ENCODE measurements around the gene RNF223.

Gene RNF223

DNA sequence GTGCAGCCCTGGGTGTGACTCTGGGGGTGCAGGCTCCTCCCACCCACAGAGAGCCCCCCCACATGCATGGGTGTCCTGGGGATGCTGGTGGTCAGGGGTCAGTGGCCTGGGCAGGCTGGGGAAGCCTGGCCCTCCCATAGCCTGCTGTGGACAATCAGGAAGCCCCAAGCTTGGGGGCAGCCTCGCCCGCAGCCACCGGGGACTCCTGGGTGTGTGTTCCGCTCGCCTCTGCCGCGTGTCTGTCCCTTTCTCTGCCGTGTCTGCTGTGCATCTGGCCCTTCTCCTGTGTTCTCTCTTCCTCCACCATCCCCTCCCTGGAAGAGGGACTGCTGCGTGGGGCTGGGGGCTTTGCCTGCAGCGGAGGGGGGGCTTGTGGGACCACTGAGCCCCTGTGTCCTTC lies 31.3 kb downstream of the RNF223 start:
- Histone ChIP-seq H3K79me2 (ENCODE audit: control insufficient read depth, insufficient read depth, low read length, unreplicated experiment) (no peaks in the 10 kb centered on the region), H3K27me3 (ENCODE audit: insufficient read depth, low read length) (no peaks in the 10 kb centered on the region), H3K27ac (ENCODE audit: low read depth, low read length) (no peak overlapping the region), H3K36me3 (ENCODE audit: insufficient read depth, low read length) (peaks cover 26% of the 10 kb centered on the region; the same call in 1 of the 2 replicates), H3K4me3 (ENCODE audit: low read depth, low read length) (no peak overlapping the region), H2AFZ (ENCODE audit: low read length, unreplicated experiment) (no peak overlapping the region), H3K4me1 (ENCODE audit: control insufficient read depth, insufficient read depth, low read length, unreplicated experiment) (peaks cover 12% of the 10 kb centered on the region)

DNA sequence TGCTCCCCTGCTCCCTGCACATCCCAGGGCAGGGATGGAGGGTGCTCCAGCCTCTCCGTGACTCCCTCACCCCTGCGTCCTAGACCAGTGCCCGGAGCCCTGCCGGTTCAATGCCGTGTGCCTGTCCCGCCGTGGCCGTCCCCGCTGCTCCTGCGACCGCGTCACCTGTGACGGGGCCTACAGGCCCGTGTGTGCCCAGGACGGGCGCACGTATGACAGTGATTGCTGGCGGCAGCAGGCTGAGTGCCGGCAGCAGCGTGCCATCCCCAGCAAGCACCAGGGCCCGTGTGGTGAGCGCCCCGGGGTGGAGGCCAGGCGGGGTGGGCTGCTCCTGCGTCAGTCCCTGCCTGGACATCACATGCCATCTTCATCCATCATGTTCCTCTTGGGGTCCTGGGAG lies 32.2 kb downstream of the RNF223 start:
- H3K27ac ChIP-seq (ENCODE audit: low read depth, low read length), result no peak overlapping the region
- H3K4me1 ChIP-seq (ENCODE audit: control insufficient read depth, insufficient read depth, low read length, unreplicated experiment), result peaks cover 12% of the 10 kb centered on the region
- H3K27me3 ChIP-seq (ENCODE audit: insufficient read depth, low read length), result no peaks in the 10 kb centered on the region
- H3K36me3 ChIP-seq (ENCODE audit: insufficient read depth, low read length), result peaks cover 20% of the 10 kb centered on the region; the same call in 1 of the 2 replicates
- no peak overlapping the region for H3K4me3 ChIP-seq (ENCODE audit: low read depth, low read length)
- no peak overlapping the region for H2AFZ ChIP-seq (ENCODE audit: low read length, unreplicated experiment)
- H3K79me2 ChIP-seq (ENCODE audit: control insufficient read depth, insufficient read depth, low read length, unreplicated experiment), result no peaks in the 10 kb centered on the region

DNA sequence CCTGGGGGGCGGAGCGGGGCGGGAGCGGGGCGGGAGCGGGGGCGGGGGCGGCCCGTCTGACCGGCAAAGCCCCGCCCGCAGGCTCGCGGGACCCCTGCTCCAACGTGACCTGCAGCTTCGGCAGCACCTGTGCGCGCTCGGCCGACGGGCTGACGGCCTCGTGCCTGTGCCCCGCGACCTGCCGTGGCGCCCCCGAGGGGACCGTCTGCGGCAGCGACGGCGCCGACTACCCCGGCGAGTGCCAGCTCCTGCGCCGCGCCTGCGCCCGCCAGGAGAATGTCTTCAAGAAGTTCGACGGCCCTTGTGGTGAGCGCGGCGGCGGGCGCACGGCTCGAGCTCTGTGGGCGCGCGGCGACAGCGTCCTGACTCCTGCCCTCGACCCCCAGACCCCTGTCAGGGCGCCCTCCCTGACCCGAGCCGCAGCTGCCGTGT lies 33.0 kb downstream of the RNF223 start:
- peaks cover 20% of the 10 kb centered on the region; the same call in 1 of the 2 replicates for H3K36me3 ChIP-seq (ENCODE audit: insufficient read depth, low read length)
- H2AFZ ChIP-seq (ENCODE audit: low read length, unreplicated experiment), result no peak overlapping the region
- no peak overlapping the region for H3K27ac ChIP-seq (ENCODE audit: low read depth, low read length)
- H3K27me3 ChIP-seq (ENCODE audit: insufficient read depth, low read length), result no peaks in the 10 kb centered on the region
- H3K4me1 ChIP-seq (ENCODE audit: control insufficient read depth, insufficient read depth, low read length, unreplicated experiment), result peaks cover 12% of the 10 kb centered on the region
- no peak overlapping the region for H3K4me3 ChIP-seq (ENCODE audit: low read depth, low read length)
- no peaks in the 10 kb centered on the region for H3K79me2 ChIP-seq (ENCODE audit: control insufficient read depth, insufficient read depth, low read length, unreplicated experiment)

DNA sequence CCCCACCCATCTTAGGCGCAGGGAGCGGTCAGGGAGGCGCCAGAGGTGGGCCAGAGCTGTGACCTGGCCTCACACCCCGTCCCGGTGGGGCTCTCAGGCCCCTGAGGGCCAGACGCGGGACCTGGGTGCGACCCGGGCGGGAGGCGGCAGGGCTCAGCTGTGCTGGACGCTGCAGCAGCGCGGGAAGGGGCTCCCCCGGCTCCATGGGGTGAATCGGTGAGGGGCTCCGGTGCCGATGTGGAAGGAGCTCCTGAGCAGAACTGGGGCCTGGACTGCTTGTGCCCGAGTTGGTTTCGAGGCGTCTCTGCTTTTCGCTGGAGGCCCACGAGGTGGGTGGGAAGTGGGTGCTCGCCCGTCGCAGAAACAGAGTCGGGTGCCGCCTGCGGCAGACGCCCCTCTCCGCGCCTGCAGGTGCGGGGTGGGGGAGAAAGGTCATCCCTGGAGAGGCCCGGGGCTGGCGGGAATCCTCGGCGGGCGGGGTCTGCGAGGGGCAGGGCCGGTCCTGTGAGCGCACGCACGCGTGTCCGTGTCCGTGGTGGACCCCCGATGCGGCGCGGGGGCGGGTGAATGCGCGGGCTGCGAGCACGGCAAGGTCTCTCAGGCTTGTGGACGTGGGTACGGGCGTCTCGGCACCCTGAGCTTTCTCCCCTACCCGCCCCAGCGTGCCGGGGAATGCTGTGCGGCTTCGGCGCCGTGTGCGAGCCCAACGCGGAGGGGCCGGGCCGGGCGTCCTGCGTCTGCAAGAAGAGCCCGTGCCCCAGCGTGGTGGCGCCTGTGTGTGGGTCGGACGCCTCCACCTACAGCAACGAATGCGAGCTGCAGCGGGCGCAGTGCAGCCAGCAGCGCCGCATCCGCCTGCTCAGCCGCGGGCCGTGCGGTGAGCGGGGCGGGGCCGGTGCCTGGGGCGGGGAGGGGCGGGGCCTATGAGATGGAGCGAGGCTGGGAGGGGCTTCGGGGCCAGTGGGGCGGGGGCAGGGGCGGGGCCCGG lies 33.8 kb downstream of the RNF223 start:
- peaks cover 18% of the 10 kb centered on the region; the same call in 1 of the 2 replicates for H3K36me3 ChIP-seq (ENCODE audit: insufficient read depth, low read length)
- no peaks in the 10 kb centered on the region for H3K79me2 ChIP-seq (ENCODE audit: control insufficient read depth, insufficient read depth, low read length, unreplicated experiment)
- H2AFZ ChIP-seq (ENCODE audit: low read length, unreplicated experiment), result no peak overlapping the region

DNA sequence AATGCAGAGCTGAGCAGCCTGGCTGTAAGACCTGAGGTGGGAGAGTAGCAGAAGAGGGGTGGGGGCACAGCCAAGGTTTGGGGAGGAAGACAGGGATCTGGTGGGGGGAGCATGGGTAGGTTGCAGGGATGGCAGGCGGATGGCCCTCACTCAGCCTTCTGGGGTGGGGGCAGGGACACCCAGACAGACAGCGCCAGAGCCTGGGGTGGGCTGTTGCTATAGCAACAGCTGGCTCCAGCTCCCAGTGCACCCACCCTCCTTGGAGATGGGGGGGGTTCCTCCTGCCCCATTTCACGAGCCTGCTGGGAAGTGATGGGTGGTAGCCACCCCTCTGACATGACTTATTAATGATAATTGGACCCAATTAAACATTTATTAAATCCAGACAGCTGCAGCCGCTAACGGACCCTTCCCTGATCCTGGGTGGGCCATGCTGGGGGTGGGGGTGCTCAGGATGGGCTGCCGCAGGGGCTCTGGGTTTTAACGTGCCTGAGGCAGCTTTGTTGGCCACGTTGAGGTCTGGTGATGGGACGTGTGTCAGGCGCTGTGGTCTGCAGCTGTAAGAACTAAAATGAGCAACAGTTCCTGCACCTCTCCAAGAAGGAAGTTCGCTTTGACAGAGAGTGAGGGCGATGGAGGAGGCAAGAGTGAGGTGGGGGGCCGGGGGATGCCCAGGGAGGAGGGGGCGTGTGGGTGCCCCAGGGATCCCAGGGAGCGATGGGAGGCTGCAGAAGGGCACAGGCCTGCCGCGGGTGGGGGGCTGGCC lies 34.8 kb downstream of the RNF223 start:
- no peaks in the 10 kb centered on the region for H3K27me3 ChIP-seq (ENCODE audit: insufficient read depth, low read length)
- H3K4me1 ChIP-seq (ENCODE audit: control insufficient read depth, insufficient read depth, low read length, unreplicated experiment), result peaks cover 12% of the 10 kb centered on the region
- peaks cover 14% of the 10 kb centered on the region; the same call in 1 of the 2 replicates for H3K36me3 ChIP-seq (ENCODE audit: insufficient read depth, low read length)
- no peak overlapping the region for H3K27ac ChIP-seq (ENCODE audit: low read depth, low read length)
- H3K4me3 ChIP-seq (ENCODE audit: low read depth, low read length), result no peak overlapping the region
- H2AFZ ChIP-seq (ENCODE audit: low read length, unreplicated experiment), result no peak overlapping the region
- H3K79me2 ChIP-seq (ENCODE audit: control insufficient read depth, insufficient read depth, low read length, unreplicated experiment), result no peaks in the 10 kb centered on the region

More for the DNA sequence above, 33.8 kb downstream of the RNF223 start:
- H3K27me3 ChIP-seq (ENCODE audit: insufficient read depth, low read length), result no peaks in the 10 kb centered on the region
- H3K4me1 ChIP-seq (ENCODE audit: control insufficient read depth, insufficient read depth, low read length, unreplicated experiment), result peaks cover 12% of the 10 kb centered on the region
- H3K27ac ChIP-seq (ENCODE audit: low read depth, low read length), result no peak overlapping the region
- H3K4me3 ChIP-seq (ENCODE audit: low read depth, low read length), result peak overlapping the region; percentile 67

DNA sequence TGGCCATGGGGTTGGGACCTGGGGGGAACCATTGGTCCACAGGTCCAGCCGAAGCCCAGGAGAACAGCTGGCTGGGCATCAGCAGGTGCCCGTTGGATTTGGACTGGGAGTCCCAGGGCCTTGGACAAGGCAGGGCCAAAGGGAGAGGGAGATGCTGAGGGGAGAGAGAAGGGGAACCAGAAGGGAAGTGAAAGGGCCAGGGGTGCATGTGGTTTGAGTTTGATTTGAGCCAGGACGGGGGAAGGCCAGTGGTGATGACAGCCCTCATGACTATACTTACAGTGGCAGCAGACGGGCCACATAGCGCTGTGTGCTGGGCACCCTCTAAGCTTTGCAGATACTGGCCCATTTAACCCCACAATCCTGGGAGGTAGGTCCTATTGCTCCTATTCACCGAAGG lies 35.4 kb downstream of the RNF223 start:
- Histone ChIP-seq H3K79me2 (ENCODE audit: control insufficient read depth, insufficient read depth, low read length, unreplicated experiment) (no peaks in the 10 kb centered on the region), H3K4me1 (ENCODE audit: control insufficient read depth, insufficient read depth, low read length, unreplicated experiment) (peaks cover 12% of the 10 kb centered on the region), H3K27me3 (ENCODE audit: insufficient read depth, low read length) (no peaks in the 10 kb centered on the region), H3K4me3 (ENCODE audit: low read depth, low read length) (no peak overlapping the region), H2AFZ (ENCODE audit: low read length, unreplicated experiment) (no peak overlapping the region), H3K36me3 (ENCODE audit: insufficient read depth, low read length) (peaks cover 8% of the 10 kb centered on the region; the same call in 1 of the 2 replicates), H3K27ac (ENCODE audit: low read depth, low read length) (no peak overlapping the region)

DNA sequence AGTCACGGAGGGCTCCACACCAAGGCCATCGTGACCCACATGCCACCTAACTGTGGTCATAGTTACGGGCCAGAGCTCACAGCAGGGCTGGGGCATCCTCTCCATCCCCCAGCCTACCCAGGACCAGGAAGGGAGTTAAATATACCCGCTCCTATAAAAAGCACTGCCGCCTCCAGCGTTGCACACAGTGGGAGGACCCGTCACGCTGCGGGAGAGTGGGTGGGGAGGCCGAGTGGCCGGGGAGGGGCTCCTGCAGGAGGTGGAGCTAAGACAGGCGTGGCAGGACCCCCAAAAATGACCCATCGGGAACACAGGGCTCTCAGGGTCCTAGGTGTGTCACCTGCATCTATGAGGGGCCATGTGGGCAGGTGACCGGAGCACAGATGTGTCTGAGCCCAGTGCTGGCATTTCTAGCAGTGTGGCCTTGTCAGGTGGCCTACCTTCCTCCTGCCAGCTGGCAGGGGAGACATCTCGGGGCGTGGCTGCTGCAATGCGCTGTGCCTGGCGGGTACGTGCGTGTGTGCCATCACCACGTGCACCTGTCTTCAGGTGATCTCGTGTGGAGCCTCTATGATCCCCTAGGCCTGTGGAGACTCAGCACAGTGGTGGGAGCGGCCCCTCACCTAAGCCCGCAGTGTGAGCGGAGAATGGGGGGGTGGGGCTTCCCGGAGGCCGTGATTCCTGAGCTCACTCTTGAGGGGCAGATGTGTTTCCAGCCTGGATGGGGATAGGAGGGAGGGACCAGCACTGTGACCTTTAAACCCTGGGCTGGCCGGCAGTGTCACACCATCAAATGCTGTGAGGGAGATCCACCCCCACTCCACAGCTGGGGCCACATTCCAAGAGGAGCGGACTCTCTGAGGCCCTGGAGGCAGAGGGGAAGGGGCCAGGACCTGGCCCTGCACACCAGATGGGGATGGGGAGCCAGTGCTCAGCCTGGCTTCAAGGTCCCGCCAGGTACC lies 36.5 kb downstream of the RNF223 start:
- H3K27me3 ChIP-seq (ENCODE audit: insufficient read depth, low read length), result no peaks in the 10 kb centered on the region
- H3K4me3 ChIP-seq (ENCODE audit: low read depth, low read length), result no peak overlapping the region
- no peaks in the 10 kb centered on the region for H3K79me2 ChIP-seq (ENCODE audit: control insufficient read depth, insufficient read depth, low read length, unreplicated experiment)
- no peak overlapping the region for H3K27ac ChIP-seq (ENCODE audit: low read depth, low read length)
- H3K36me3 ChIP-seq (ENCODE audit: insufficient read depth, low read length), result peaks cover 5% of the 10 kb centered on the region; the same call in 1 of the 2 replicates
- peaks cover 13% of the 10 kb centered on the region for H3K4me1 ChIP-seq (ENCODE audit: control insufficient read depth, insufficient read depth, low read length, unreplicated experiment)
- H2AFZ ChIP-seq (ENCODE audit: low read length, unreplicated experiment), result no peak overlapping the region

DNA sequence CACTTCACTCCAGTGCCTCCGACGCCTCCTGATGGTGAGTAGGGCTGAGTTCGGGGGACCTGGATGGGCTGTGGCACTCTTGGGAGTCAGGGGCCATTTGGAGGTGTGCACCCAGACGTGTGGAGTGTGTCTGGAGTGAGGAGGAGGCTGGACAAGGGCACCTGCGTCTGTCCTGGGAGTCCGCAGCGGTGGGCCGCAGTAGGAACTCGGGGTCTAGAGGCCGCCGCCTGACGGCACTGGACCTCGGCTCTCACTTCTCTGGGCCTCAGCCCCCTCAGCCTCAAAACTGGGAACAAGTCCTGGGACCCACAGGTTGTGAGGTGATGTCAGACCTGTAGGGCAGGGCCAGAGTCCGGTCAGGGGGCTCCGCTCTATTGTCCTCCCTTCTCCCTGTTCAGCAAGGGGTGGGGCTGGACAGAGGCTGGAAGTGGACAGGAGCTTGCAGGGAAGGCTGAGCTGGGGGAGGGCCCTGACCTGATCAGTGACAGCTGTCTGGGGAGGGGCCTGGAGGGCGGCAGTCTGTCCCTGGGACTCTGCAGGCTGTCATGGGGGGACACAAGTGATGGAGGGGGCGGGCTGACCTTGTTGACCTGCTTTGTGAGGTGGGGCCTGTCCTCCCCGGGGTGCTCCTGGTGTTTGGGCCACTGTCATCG lies 38.7 kb downstream of the RNF223 start:
- no peak overlapping the region for H3K27ac ChIP-seq (ENCODE audit: low read depth, low read length)
- no peaks in the 10 kb centered on the region for H3K27me3 ChIP-seq (ENCODE audit: insufficient read depth, low read length)
- no peaks in the 10 kb centered on the region for H3K36me3 ChIP-seq (ENCODE audit: insufficient read depth, low read length)
- H3K4me1 ChIP-seq (ENCODE audit: control insufficient read depth, insufficient read depth, low read length, unreplicated experiment), result peaks cover 14% of the 10 kb centered on the region
- no peak overlapping the region for H2AFZ ChIP-seq (ENCODE audit: low read length, unreplicated experiment)
- H3K4me3 ChIP-seq (ENCODE audit: low read depth, low read length), result no peak overlapping the region
- H3K79me2 ChIP-seq (ENCODE audit: control insufficient read depth, insufficient read depth, low read length, unreplicated experiment), result no peaks in the 10 kb centered on the region

DNA sequence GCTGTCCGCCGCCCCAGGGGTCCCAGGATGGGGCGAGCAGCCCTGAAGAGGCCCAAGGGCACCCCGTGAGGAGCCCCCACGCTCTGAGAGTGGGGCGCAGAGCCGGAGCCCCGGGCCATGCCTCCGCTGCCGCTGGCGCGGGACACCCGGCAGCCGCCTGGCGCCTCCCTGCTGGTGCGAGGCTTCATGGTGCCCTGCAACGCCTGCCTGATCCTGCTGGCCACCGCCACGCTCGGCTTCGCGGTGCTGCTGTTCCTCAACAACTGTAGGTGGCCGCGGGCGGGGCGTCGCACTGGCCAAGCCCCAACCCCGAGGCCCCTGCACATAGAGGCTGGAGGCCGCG lies 39.7 kb downstream of the RNF223 start:
- Histone ChIP-seq H3K79me2 (ENCODE audit: control insufficient read depth, insufficient read depth, low read length, unreplicated experiment) (no peaks in the 10 kb centered on the region), H3K4me3 (ENCODE audit: low read depth, low read length) (no peak overlapping the region), H3K27me3 (ENCODE audit: insufficient read depth, low read length) (no peaks in the 10 kb centered on the region)

More for the DNA sequence above, 39.7 kb downstream of the RNF223 start:
- Histone ChIP-seq H3K4me1 (ENCODE audit: control insufficient read depth, insufficient read depth, low read length, unreplicated experiment) (peaks cover 4% of the 10 kb centered on the region), H3K36me3 (ENCODE audit: insufficient read depth, low read length) (no peaks in the 10 kb centered on the region), H2AFZ (ENCODE audit: low read length, unreplicated experiment) (no peak overlapping the region), H3K27ac (ENCODE audit: low read depth, low read length) (no peak overlapping the region)

Data from ACC112 (cell line).